Breast epithelium (tissue), 3 donors: ENCODE results near the gene FASTK.

Experiments used
- POLR2A ChIP-seq: fragments of 450-650 bp; IDR thresholded peaks from one replicate; pipeline ENCODE4 v1.6.1; 2016; ENCODE audit warnings: antibody characterized with exemption, mild to moderate bottlenecking, moderate library complexity
- POLR2AphosphoS5 ChIP-seq, 3 donors: sonication (generic); formaldehyde crosslinking; IDR thresholded peaks; one replicate each; pipeline ENCODE4 v1.6.1; 2017; ENCODE audit warnings: antibody characterized with exemption in 3 of 3
- TF ChIP-seq, protein P1 (sequence below), 3 donors: fragments of 450-650 bp; IDR thresholded peaks; one replicate each; pipeline ENCODE4 v1.5.1; 2016 to 2017; ENCODE audit warnings: antibody characterized with exemption in 3 of 3, mild to moderate bottlenecking in 3 of 3, moderate library complexity in 3 of 3

DNA sequence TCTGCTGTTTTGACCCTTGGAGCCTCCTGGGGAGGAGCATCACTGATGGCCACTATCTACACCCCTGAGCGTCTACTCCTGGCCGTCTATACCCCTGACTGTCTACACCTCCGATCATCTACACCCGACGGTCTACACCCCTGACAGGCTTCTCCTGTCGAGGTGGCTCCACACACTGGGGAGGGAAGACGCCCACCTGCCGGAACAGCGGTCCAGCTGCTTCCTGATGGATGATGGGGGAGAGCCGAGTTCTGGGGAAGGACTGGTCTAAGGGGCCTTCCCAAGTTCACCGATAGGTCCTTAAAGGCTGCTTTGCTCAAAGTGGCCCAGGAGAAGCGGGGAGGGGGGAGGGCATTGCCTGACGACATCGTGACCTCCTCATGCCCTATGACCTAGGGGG, 47.5 kb upstream of the FASTK start:
- TF ChIP-seq, protein P1, sequence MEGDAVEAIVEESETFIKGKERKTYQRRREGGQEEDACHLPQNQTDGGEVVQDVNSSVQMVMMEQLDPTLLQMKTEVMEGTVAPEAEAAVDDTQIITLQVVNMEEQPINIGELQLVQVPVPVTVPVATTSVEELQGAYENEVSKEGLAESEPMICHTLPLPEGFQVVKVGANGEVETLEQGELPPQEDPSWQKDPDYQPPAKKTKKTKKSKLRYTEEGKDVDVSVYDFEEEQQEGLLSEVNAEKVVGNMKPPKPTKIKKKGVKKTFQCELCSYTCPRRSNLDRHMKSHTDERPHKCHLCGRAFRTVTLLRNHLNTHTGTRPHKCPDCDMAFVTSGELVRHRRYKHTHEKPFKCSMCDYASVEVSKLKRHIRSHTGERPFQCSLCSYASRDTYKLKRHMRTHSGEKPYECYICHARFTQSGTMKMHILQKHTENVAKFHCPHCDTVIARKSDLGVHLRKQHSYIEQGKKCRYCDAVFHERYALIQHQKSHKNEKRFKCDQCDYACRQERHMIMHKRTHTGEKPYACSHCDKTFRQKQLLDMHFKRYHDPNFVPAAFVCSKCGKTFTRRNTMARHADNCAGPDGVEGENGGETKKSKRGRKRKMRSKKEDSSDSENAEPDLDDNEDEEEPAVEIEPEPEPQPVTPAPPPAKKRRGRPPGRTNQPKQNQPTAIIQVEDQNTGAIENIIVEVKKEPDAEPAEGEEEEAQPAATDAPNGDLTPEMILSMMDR (IDR thresholded peaks at IDR 0.05), result no peak
- TF ChIP-seq POLR2A (no peak), POLR2AphosphoS5 (IDR thresholded peaks at IDR 0.05) (no peak)
